ENCODE results near the gene CD226. TPM values are rescaled to one million over a fixed set of nuclear protein-coding genes. Genes with fewer than 3 reads are reported as not detected.
"Not testable (repeated sequence)": the region's sequence is repeated elsewhere in the genome, so short reads cannot be mapped to it uniquely, and the experiment has no call there.

The CD226 gene
- total RNA-seq, 1 donor from 2014 or later, result 5.8 TPM

- no peak for ATAC-seq
- no peaks in the 10 kb centered on the region for H3K27me3 ChIP-seq
- DNase-seq, result no peak
- no peaks in the 10 kb centered on the region for H3K36me3 ChIP-seq
- TF ChIP-seq, protein P1, sequence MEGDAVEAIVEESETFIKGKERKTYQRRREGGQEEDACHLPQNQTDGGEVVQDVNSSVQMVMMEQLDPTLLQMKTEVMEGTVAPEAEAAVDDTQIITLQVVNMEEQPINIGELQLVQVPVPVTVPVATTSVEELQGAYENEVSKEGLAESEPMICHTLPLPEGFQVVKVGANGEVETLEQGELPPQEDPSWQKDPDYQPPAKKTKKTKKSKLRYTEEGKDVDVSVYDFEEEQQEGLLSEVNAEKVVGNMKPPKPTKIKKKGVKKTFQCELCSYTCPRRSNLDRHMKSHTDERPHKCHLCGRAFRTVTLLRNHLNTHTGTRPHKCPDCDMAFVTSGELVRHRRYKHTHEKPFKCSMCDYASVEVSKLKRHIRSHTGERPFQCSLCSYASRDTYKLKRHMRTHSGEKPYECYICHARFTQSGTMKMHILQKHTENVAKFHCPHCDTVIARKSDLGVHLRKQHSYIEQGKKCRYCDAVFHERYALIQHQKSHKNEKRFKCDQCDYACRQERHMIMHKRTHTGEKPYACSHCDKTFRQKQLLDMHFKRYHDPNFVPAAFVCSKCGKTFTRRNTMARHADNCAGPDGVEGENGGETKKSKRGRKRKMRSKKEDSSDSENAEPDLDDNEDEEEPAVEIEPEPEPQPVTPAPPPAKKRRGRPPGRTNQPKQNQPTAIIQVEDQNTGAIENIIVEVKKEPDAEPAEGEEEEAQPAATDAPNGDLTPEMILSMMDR (IDR thresholded peaks at IDR 0.05), result no peak
- H3K9me3 ChIP-seq, result peaks cover 10% of the 10 kb centered on the region
- no peak overlapping the region for H3K4me3 ChIP-seq
- intact Hi-C loops (cut with DNase I), result no loop called here
- no peak overlapping the region for H3K27ac ChIP-seq
- peaks cover 2% of the 10 kb centered on the region for H3K4me1 ChIP-seq
Observed at GRCh38 chr18:69980509-69980908, 32.8 kb upstream of the CD226 start.

- Histone ChIP-seq H3K9me3 (peaks cover 10% of the 10 kb centered on the region), H3K36me3 (no peaks in the 10 kb centered on the region), H3K4me1 (peaks cover 2% of the 10 kb centered on the region), H3K27ac (no peak overlapping the region), H3K27me3 (no peaks in the 10 kb centered on the region), H3K4me3 (no peak overlapping the region)
- TF ChIP-seq, protein P1 (IDR thresholded peaks at IDR 0.05), result no peak
- DNase-seq, result no peak
- ATAC-seq, result no peak
- intact Hi-C loops (cut with DNase I), result no loop called here
Observed at GRCh38 chr18:69978732-69979715, 31.4 kb upstream of the CD226 start.

DNA sequence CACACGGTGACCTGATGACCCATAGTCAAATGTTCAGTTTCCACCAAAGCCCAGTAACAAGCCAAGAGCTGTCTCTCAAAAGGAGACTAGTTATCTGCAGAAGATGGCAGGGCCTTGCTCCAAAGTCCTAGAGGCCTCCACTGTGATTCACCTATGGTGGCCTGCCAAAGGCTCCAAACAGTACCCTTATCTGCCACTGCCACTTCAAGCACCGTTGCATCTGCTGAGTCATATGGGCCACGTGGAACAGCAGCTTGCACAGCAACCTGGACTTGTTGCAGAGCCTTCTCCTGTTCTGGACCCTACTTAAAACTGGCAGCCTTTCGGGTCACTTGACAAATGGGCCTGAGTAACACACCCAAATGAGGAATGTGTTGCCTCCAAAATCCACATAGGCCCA is 27.6 kb upstream of the CD226 start:
- H3K4me3 ChIP-seq; H3K36me3 ChIP-seq; ATAC-seq; H3K27ac ChIP-seq; H3K4me1 ChIP-seq; DNase-seq; H3K27me3 ChIP-seq; intact Hi-C loops (cut with DNase I): not testable (repeated sequence)
- peaks cover 19% of the 10 kb centered on the region for H3K9me3 ChIP-seq

GRCh38 chr18:69974365-69974764 is 26.7 kb upstream of the CD226 start:
- TF ChIP-seq, protein P1 (IDR thresholded peaks at IDR 0.05), result no peak
- intact Hi-C loops (cut with DNase I), result no loop called here
- peaks cover 19% of the 10 kb centered on the region for H3K9me3 ChIP-seq
- no peaks in the 10 kb centered on the region for H3K36me3 ChIP-seq
- DNase-seq (no peak), ATAC-seq (no peak)
- H3K27ac ChIP-seq, result no peak overlapping the region
- H3K4me3 ChIP-seq, result no peak overlapping the region
- no peaks in the 10 kb centered on the region for H3K27me3 ChIP-seq
- no peaks in the 10 kb centered on the region for H3K4me1 ChIP-seq

- no peaks in the 10 kb centered on the region for H3K27me3 ChIP-seq
- intact Hi-C loops (cut with DNase I), result no loop called here
- no peaks in the 10 kb centered on the region for H3K36me3 ChIP-seq
- peaks cover 9% of the 10 kb centered on the region for H3K9me3 ChIP-seq
- H3K27ac ChIP-seq, result no peak overlapping the region
- no peak overlapping the region for H3K4me3 ChIP-seq
- ATAC-seq (no peak), DNase-seq (no peak)
- H3K4me1 ChIP-seq, result no peaks in the 10 kb centered on the region
- TF ChIP-seq, protein P1 (IDR thresholded peaks at IDR 0.05), result no peak
Observed at GRCh38 chr18:69969491-69969890, 21.8 kb upstream of the CD226 start.

DNA sequence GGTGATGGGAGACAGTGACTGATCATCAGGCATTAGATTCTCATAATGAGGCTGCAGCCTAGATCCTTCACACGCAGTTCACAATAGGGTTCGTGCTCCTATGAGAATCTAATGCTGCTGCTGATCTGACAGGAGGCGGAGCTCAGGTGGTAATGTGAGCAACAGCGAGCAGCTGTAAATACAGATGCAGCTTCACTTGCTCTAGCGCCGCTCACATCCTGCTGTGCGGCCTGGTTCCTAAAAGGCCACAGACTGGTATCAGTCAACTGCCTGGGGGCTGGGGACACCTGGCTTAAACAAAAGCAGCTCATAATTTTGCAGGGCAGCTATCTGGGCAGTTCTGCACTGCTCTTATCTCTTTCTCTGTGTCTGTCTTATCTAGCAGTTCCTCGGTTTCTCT is 20.4 kb upstream of the CD226 start:
- H3K9me3 ChIP-seq, result peaks cover 9% of the 10 kb centered on the region
- no peak overlapping the region for H3K27ac ChIP-seq
- no peak for ATAC-seq
- H3K36me3 ChIP-seq, result no peaks in the 10 kb centered on the region
- no peak overlapping the region for H3K4me3 ChIP-seq
- intact Hi-C loops (cut with DNase I), result no loop called here
- DNase-seq, result no peak
- no peaks in the 10 kb centered on the region for H3K4me1 ChIP-seq
- no peaks in the 10 kb centered on the region for H3K27me3 ChIP-seq
- TF ChIP-seq, protein P1 (IDR thresholded peaks at IDR 0.05), result no peak

All from upper lobe of right lung (tissue), 1 donor.